Stimulated activated CD8-positive, alpha-beta memory T cell treated with anti-CD3 and anti-CD28 coated beads, Interleukin-4, amount 100 ng/mL, for 48 hours (primary cell): ENCODE data around the gene MILR1.
"Not testable (repeated sequence)": the region's sequence is repeated elsewhere in the genome, so short reads cannot be mapped to it uniquely, and the experiment has no call there.

Source experiments
- DNase-seq: peaks from one replicate; pipeline ENCODE4 v3.0.0-alpha.2; 2020

Gene MILR1

DNA sequence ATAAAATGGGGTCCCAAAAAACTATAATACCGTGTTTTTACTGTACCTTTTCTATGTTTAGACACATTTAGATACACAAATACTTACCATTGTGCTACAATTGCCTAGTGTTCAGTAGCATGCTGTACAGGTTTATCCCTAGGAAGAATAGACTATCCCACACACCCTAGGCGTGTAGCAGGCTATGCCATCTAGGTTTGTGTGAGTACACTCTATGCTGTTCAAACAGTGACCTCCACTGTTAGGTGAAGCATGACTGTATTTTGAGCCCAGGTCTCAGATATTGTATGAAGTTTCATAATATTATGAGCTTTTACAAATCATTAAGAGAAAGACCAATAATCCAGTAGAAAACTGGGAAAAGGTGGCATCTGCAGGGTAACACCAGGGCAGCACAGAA, 23.6 kb downstream of the MILR1 start:
- no peak for DNase-seq

GRCh38 chr17:64477849-64478248, 28.9 kb downstream of the MILR1 start:
- no peak for DNase-seq

DNA sequence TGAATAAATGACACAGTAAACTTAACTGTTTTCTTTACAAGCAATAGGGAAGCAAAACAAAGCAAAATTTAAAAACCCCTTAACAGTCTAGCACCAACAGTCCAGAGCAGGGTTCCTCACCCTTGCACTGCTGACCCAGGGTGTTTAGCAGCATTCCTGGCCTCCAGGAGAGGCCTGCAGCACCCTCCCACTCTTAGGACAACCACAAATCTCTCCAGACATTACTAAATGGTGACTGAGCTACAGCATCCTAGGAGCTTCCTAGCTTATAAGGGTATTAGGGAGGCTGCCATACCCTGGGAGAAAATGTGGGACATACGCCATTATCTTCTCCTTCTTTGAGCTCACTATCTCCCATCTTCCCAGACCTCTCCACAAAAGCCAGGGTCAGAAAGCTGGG, 32.0 kb downstream of the MILR1 start:
- DNase-seq, result no peak

GRCh38 chr17:64484380-64484779, 35.5 kb downstream of the MILR1 start:
- no peak for DNase-seq

- DNase-seq, result no peak
Observed at GRCh38 chr17:64488301-64488700, 39.4 kb downstream of the MILR1 start.

DNA sequence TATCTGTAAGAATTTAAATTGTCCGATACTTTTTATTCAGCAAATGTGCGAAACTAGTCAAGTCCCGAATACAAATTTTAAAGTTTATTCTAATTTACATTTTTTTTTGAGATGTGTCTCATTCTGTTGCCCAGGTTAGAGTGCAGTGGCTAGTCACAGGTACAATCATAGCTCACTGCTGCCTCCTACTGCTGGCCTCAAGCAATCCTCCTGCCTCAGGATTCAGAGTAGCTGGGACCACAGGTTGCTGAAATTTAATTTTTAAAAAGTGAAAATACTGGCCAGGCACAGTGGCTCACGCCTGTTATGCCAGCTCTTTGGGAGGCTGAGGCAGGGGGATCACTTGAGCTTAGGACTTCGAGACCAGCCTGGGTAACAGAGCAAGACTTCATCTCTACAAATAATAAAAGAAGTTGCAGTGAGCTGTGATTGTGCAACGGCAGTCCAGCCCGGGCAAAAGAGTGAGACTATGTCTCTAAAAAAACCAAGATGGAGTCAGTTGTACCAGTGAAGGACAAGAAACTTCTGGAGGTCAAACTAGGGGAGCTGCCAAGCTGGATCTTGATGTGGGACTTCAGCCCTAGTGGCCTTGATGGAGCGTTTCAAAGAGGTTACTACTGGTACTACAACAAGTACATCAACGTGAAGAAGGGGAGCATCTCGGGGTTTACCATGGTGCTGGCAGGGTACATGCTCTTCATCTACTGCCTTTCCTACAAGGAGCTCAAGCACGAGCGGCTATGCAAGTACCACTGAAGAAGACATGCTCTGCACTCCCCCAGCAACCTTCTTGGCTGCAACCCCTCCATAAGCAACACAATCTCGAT, 42.3 kb downstream of the MILR1 start:
- peak; percentile 72 for DNase-seq

DNA sequence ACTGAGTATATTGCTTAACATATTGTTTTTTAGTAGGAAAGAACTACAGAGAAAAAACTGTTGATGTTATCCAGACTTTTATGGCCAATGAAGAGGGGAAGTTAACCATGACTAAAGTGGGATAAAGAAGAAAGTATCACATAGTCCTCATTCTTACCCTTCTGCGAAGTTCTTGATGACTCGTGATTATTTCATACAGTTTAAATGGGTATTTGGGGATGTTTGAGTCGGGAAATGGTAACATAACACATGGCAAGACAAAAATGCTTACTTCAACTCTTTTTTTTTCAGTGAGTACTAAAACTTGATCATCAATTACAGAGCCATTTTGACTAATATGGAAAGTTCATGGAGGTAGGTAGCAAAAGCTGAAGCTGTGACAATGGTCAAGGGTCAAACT, 43.1 kb downstream of the MILR1 start:
- no peak for DNase-seq

GRCh38 chr17:64492481-64493109, 43.7 kb downstream of the MILR1 start:
- DNase-seq, result no peak

DNA sequence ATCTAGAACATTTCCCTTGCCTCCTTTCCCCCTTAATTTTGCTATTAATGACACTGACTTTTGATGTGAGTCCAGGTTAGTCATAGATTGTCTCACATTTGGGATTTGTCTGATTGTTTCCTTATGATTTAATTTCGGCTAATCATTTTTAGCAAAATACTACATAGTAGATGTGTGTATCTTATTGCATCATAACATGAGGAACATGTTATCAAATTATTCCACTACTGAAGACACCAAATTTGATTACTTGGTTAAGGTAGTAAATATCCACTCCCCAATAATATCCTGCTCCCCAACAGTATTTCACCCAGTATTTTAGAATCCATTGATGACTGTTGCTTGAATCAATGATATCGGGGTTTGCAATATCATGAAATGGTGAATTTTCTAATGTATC, 45.2 kb downstream of the MILR1 start:
- no peak for DNase-seq

DNA sequence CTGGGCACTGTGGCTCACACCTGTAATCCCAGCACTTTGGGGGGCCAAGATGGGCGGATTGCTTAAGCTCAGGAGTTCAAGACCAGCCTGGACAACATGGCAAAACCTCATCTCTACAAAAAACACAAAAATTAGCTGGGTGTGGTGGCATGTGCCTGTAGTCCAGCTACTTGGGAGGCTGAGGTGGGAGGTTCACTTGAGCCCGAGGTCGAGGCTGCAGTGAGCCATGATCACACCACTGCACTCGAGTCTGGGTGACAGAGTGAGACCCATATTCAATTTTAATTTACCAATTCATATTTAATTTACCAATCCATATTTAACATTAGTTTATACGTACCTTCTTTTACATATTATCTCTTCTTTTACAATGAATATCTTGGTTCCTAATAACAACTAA, 46.4 kb downstream of the MILR1 start:
- not testable (repeated sequence) for DNase-seq

- no peak for DNase-seq
Observed at GRCh38 chr17:64496348-64496785, 47.5 kb downstream of the MILR1 start.

GRCh38 chr17:64496786-64497564, 48.1 kb downstream of the MILR1 start, which contains the start of gene POLG2:
TSS of gene POLG2 (minus strand) at chr17:64497054. CDS start at chr17:64496968, 86 bp downstream.
- DNase-seq, result peak; percentile 97

GRCh38 chr17:64497565-64498035, 48.7 kb downstream of the MILR1 start:
- DNase-seq, result no peak

DNA sequence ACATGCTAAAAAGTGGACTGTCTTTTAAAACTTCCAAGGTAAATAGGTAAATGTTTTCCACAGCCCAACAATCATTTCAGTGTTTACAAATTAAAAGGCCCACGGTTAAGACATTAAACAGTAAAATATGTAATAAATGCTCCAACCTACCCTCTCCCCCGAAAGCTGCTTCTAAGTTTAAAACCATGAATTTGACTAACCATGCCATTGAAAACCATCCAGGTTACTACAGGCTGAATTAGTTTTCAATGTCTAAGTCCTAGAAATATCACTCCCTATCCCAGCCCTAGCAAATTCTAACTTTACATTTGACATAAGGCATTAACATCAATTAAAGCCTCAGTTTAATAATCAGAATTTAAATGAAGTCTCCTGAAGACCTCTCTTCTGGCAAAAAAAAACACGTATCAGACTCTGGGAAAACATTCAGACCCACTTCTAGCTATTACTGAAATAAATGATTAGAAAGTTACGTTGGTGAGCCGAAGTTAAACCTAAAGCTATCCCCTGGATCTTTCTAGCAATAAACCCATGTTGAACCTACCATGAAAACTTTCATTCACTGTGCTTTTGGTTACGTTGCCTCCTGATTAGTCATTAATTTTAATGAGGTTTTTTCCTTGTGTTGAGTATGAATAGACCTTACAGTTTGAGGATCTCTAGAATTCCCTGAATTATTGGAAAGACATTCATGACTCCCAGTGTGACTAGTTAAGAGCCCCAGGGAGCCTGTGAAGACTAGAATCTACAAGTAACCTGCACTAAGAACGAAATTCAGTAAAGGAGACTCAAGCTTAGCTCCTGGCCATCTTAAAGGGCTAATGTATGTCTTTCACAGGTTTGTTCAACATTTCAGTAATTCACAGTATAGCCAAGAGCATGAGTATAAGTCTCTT, 49.6 kb downstream of the MILR1 start:
- DNase-seq, result no peak

DNA sequence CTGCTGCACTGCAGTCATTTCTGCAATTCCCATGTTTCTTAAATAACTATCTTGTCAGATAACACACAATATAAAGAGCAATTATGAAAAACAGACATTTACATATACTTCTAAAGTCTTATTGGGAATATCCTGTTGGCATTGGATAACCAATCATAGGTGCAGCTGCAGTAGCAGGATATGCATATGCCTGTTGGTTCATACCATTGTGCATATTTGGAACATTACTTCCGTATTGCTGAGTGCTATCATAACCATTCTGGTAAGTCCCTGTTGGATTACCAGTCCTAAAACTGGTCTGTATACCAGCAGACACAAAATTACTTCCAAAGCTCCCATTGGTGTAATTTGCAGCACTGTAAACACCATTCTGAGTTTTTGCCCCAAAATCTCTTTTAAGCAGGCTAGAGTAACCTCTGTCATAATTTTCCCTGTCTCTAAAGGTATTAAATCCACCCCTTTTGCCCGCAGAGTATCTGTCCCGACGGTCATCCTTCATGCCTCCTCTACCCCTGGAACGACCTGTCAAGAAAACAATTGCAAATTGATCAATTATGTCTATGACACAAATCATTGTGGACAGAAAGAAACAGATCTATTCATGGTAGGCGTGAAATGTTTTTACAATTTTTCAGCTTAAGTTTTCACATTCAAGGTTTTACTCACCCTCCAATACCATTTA, 51.0 kb downstream of the MILR1 start:
- no peak for DNase-seq

GRCh38 chr17:64500487-64500859, 51.6 kb downstream of the MILR1 start:
- DNase-seq, result no peak

DNA sequence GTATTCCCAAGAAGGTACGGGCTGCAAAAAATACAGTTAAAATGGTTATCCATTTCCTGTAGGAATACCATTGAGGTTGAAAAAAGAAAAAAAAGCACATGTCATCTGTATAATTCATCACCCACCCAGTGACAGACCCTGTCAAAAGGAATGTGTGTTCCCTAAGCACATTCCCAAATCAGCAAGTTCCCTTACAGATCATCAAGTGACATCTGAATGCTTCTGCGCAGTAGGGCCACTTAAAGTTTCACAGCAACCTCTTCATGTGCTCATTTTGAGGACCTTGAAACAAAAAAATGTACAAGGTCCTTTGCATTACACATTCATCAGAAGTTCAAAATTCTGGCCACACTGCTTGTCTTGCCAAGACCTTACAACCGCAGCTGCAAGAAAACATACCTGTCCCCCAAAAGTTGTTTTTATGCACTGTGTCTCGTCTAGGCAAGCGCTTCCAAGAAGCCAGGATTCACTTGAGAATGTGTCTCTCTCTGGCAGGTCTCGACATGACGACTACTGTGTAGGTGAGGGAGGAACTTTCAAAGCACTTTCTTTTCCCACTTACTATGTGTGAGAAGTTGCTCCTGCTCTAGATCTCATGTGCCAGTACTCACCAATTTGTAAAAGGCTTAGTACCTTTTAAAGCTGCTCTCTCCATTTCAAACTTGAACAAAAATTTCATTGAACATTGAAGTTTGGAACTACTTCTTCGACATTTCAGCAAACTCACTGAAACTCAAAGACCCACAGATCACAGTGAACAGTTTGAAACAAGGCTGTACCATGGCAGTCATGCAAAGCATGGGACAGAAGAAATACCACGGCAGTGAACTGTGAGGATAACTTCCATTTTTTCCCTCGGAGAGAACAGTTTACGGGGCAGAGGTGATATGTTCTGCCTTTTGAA, 52.2 kb downstream of the MILR1 start:
- no peak for DNase-seq

DNA sequence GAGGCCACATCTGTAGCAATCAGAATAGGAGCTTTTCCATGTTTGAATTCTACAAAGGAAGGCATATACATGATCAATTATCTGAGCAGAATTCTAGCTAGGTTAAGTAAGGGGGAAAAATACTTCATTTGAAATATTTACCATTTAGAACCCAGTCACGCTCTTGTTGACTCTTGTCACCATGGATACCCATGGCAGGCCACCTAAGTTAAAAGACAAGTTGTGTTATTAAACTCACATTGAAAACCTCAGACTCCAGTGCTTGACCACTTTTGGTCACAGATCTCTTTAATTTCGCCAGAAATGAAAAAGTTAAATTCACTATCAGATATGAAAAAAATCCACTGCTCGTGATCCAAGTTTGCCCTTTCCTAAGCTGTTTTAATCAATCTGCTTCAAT, 53.1 kb downstream of the MILR1 start:
- no peak for DNase-seq

- DNase-seq, result no peak
Observed at GRCh38 chr17:64502809-64503208, 53.9 kb downstream of the MILR1 start.

GRCh38 chr17:64503341-64503740, 54.4 kb downstream of the MILR1 start:
- no peak for DNase-seq
